DLD1 (cell line): ENCODE measurements around the gene FETUB.

Experiments used
- in situ Hi-C: cut with HindIII; loops from 2 replicates; pipeline ENCODE4 v1.10.0; 2017; ENCODE audit warnings: low sequenced_read_pairs

Gene FETUB

GRCh38 chr3:186639778-186640472 is at the start of gene FETUB:
Gene FETUB, plus strand, starts transcription at chr3:186640399. Its CDS starts 62 bp downstream, at chr3:186640461.
- in situ Hi-C loops = no loop called here

GRCh38 chr3:186590580-186591295 is 49.5 kb upstream of the FETUB start:
- in situ Hi-C loops = no loop called here

- in situ Hi-C loops = no loop called here
Measured at GRCh38 chr3:186592682-186593081, 47.5 kb upstream of the FETUB start.

GRCh38 chr3:186593862-186594261 is 46.3 kb upstream of the FETUB start:
- in situ Hi-C loops = no loop called here

- in situ Hi-C loops = no loop called here
Measured at GRCh38 chr3:186594591-186595113, 45.5 kb upstream of the FETUB start.

GRCh38 chr3:186596568-186597287 is 43.5 kb upstream of the FETUB start:
- in situ Hi-C loops = no loop called here

- in situ Hi-C loops = no loop called here
Measured at GRCh38 chr3:186598108-186598784, 42.0 kb upstream of the FETUB start.

- in situ Hi-C loops = no loop called here
Measured at GRCh38 chr3:186598794-186599141, 41.4 kb upstream of the FETUB start.

GRCh38 chr3:186599142-186599784 is 40.9 kb upstream of the FETUB start:
- in situ Hi-C loops = no loop called here

GRCh38 chr3:186599785-186600166 is 40.4 kb upstream of the FETUB start:
- in situ Hi-C loops = no loop called here

- in situ Hi-C loops = no loop called here
Measured at GRCh38 chr3:186600896-186601295, 39.3 kb upstream of the FETUB start.

GRCh38 chr3:186603159-186603558 is 37.0 kb upstream of the FETUB start:
- in situ Hi-C loops = no loop called here

- in situ Hi-C loops = no loop called here
Measured at GRCh38 chr3:186605078-186605477, 35.1 kb upstream of the FETUB start.

GRCh38 chr3:186605561-186606545 is 34.3 kb upstream of the FETUB start:
- in situ Hi-C loops = no loop called here

GRCh38 chr3:186608624-186609215 is 31.5 kb upstream of the FETUB start:
- in situ Hi-C loops = no loop called here

- in situ Hi-C loops = no loop called here
Measured at GRCh38 chr3:186609247-186609868, 30.8 kb upstream of the FETUB start.

- in situ Hi-C loops = no loop called here
Measured at GRCh38 chr3:186612065-186612464, 28.1 kb upstream of the FETUB start.
